Prostate gland (tissue), 2 donors: ENCODE results near the gene CLASRP. TPM values are rescaled to one million over a fixed set of nuclear protein-coding genes. Genes with fewer than 3 reads are reported as not detected.

Experiments
- DNase-seq: peaks from one replicate; pipeline ENCODE4 v3.0.0-alpha.2; 2019; ENCODE audit warnings: low spot score
- H3K27ac ChIP-seq, 2 donors: fragments of 200-600 bp; sonication (generic); 2 replicates each; pipeline ENCODE4 v1.5.1; 2017 to 2019
- H3K27me3 ChIP-seq: fragments of 200-600 bp; sonication (generic); replicated peaks from 2 replicates; pipeline ENCODE4 v1.5.1; 2019; ENCODE audit not compliant: insufficient read depth
- H3K36me3 ChIP-seq, 2 donors: fragments of 200-600 bp; sonication (generic); 1 replicate in 1 of 2; 2 replicates in 1 of 2; pipeline versions ENCODE4 v1.5.1 to v1.8.1; 2017 to 2019
- H3K4me1 ChIP-seq: fragments of 200-600 bp; sonication (generic); replicated peaks from 2 replicates; pipeline ENCODE4 v1.5.1; 2019
- H3K4me3 ChIP-seq, 2 donors: fragments of 200-600 bp; sonication (generic); 2 replicates each; pipeline ENCODE4 v1.5.1; 2017 to 2019
- H3K9me3 ChIP-seq: fragments of 200-600 bp; sonication (generic); 2 replicates; pipeline ENCODE4 v1.5.1; 2017
- CTCF ChIP-seq, 4 experiments: fragments of 200-600 bp in 2 of 4; fragments of 450-650 bp in 2 of 4; sonication (generic) in 2 of 4; IDR thresholded peaks; 1 replicate in 3 of 4; 2 replicates in 1 of 4; pipeline ENCODE4 v1.5.1; 2016 to 2019; ENCODE audit warnings: antibody characterized with exemption in 4 of 4, mild to moderate bottlenecking in 2 of 4, moderate library complexity in 2 of 4
- POLR2A ChIP-seq: fragments of 450-650 bp; IDR thresholded peaks from one replicate; pipeline ENCODE4 v1.6.1; 2016; ENCODE audit warnings: antibody characterized with exemption, mild to moderate bottlenecking
- POLR2AphosphoS5 ChIP-seq: sonication (generic); formaldehyde crosslinking; IDR thresholded peaks from one replicate; pipeline ENCODE4 v1.6.1; 2017; ENCODE audit warnings: antibody characterized with exemption
- WGBS: methylation state at CpG from one replicate; pipeline ENCODE4 v1.1.5; 2018; 5-methylcytosine and 5-hydroxymethylcytosine counted together
- intact Hi-C: fragments of 100-400 bp; cut with DNase I; formaldehyde crosslinking; loops from one replicate; pipeline ENCODE4 v1.14.2; 2022
- total RNA-seq, 2 donors: library from RNA; depleted of rRNA; stranded (reverse); fragments of >200 nt; gene quantifications; one replicate each; pipeline ENCODE4 v1.1.0, GENCODE V29; 2016

The CLASRP gene
- total RNA-seq, 2 donors from 2014 or later: 97.8 to 162 TPM

GRCh38 chr19:45049073-45049736, 10.4 kb downstream of the CLASRP start:
- DNase-seq: no peak
- Histone ChIP-seq H3K27ac (no peak overlapping the region), H3K4me3 (no peak overlapping the region), H3K27me3 (no peaks in the 10 kb centered on the region), H3K36me3 (peaks cover 0 to 6% of the 10 kb centered on the region in 2 donors), H3K4me1 (peaks cover 5% of the 10 kb centered on the region), H3K9me3 (no peaks in the 10 kb centered on the region)
- TF ChIP-seq POLR2AphosphoS5: no peak
- TF ChIP-seq POLR2A: no peak
- TF ChIP-seq CTCF (IDR thresholded peaks at IDR 0.05): no peak
- intact Hi-C loops: no loop called here
- 75% methylated on average over 8 of the region's 8 CpGs for WGBS

DNA sequence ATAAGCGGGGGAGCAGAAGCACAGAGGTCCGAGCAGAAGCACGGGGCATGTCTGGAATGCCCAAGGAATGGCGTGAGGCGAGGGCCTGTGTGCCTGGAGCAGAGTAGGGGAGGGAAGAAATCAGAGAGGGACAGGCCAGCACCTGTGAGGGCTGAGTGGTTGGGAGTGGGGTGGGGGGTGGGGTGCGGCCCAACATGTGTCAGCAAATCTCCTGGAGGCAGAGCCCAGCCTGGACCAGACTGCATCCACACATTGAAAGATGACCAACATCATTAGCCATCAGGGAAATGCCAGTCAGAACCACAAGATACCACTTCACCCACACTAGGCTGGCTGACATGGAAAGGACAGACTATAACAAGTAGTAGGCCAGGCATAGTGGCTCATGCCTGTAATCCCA, 11.2 kb downstream of the CLASRP start:
- H3K4me3 ChIP-seq: no peak overlapping the region
- intact Hi-C loops: loop anchor here (10.0 kb wide), 1 partner anchor 145 kb away; the partner anchor contains the start of gene APOE
- TF ChIP-seq CTCF (IDR thresholded peaks at IDR 0.05) (no peak), POLR2AphosphoS5 (no peak), POLR2A (no peak)
- peaks cover 0 to 6% of the 10 kb centered on the region in 2 donors for H3K36me3 ChIP-seq
- H3K27me3 ChIP-seq: no peaks in the 10 kb centered on the region
- no peaks in the 10 kb centered on the region for H3K9me3 ChIP-seq
- DNase-seq: no peak
- peaks cover 5% of the 10 kb centered on the region for H3K4me1 ChIP-seq
- WGBS: 79% methylated on average over 6 of the region's 6 CpGs
- no peak overlapping the region for H3K27ac ChIP-seq

DNA sequence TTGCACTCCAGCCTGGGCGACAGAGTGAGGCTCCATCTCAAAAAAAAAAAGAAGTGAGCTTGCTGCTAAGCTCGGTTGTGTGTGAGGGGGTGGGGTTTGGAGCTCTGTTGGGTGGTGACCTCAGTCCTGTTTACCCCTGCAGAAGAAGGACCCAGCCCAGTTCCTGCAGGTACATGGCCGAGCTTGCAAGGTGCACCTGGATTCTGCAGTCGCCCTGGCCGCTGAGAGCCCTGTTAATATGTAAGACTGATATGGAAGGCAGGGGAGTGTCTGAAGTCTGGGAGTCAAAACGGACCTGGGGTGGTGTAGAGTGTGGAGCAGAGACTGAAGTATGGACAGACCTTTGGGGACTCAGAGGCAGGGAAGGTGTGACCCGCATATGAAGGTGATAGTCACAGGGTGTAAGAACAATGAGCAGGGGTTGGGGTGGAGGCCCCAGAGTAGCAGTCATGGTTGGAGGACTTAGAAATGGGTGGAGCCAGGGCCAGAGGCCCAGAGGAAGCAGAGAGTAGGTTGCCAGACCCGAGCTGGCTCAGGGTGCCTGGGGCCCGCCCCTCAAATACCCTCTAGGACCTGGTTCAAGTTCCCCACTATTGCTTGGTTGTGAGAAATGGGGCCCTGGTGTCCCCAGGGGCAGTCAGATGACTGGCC, 13.2 kb downstream of the CLASRP start:
- intact Hi-C loops: loop anchor here (10.0 kb wide), 1 partner anchor 147 kb away; the partner anchor contains the start of gene APOE
- H3K27me3 ChIP-seq: no peaks in the 10 kb centered on the region
- DNase-seq: no peak
- TF ChIP-seq CTCF (IDR thresholded peaks at IDR 0.05): no peak
- no peak for TF ChIP-seq POLR2AphosphoS5
- TF ChIP-seq POLR2A: no peak
- H3K4me1 ChIP-seq: no peaks in the 10 kb centered on the region
- H3K27ac ChIP-seq: no peak overlapping the region
- H3K9me3 ChIP-seq: no peaks in the 10 kb centered on the region
- H3K36me3 ChIP-seq: peaks cover 9 to 15% of the 10 kb centered on the region in 2 donors
- no peak overlapping the region for H3K4me3 ChIP-seq
- 57% methylated on average over 9 of the region's 9 CpGs for WGBS

DNA sequence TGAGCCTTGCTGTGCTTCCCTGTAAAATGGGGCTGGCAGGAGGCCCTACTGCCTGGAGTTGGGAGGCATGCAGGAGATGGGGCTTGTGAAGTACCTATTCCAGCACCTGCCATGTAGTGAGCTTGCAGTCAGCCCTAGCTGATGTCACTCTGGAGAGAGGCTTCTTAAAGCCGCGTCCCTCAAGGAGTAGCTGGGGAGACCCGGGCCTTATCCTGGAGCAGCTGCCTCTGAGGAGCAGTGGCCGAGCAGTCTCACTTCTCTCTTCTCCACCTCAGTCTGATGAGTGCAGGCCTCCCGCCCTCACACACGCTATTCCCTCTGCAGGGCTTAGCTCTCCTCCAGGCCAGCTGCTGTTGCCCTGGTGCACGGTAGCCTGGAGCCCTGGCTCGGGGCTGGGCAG, 18.0 kb downstream of the CLASRP start:
- 90% methylated on average over 8 of the region's 8 CpGs for WGBS
- Histone ChIP-seq H3K36me3 (peaks cover 29 to 38% of the 10 kb centered on the region in 2 donors), H3K27me3 (no peaks in the 10 kb centered on the region), H3K4me1 (no peaks in the 10 kb centered on the region), H3K4me3 (no peak overlapping the region), H3K9me3 (no peaks in the 10 kb centered on the region), H3K27ac (no peak overlapping the region)
- intact Hi-C loops: loop anchor here (10.0 kb wide), 1 partner anchor 152 kb away; the partner anchor contains the start of gene APOE
- TF ChIP-seq POLR2A: no peak
- TF ChIP-seq POLR2AphosphoS5: no peak
- TF ChIP-seq CTCF (IDR thresholded peaks at IDR 0.05): no peak
- DNase-seq: no peak
